Activated naive CD4-positive, alpha-beta T cell treated with Interleukin-2 at 50 U/mL for 16 hours (primary cell): ENCODE results near the gene FUT7.
"Not testable (repeated sequence)": the region's sequence is repeated elsewhere in the genome, so short reads cannot be mapped to it uniquely, and the experiment has no call there.

Experiments used
- DNase-seq: peaks from one replicate; pipeline ENCODE4 v3.0.0-alpha.2; 2020

FUT7 gene

DNA sequence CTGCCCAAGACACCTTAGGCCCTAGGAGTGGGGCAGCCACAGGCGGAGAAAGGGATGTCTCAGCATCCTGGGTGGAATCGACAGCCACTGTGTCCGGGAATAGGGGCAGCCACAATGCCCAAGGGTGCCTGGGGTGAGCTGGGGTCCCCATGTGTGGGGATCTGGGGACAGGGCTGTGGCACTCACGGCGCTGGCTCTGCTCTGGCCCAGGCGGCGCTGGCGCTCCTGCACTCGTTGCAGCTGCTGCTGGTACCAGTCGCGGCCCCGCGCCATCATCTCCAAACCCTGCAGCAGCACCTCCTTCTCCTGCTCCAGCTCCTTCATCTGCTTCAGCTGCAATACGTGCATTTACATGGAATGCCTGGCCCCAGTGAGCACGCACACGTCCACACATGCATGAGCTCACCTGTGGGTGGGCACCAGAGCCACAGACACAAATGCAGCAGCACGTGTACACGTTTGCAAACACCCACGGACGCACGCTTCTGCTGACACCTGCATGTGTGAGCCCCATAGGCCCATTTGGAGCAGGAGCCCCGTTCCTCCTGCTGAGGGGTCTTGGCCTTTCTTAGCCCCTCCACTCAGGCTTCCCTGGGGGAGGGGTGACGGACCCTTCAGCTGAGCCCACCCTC, 33.6 kb upstream of the FUT7 start:
- no peak for DNase-seq

DNA sequence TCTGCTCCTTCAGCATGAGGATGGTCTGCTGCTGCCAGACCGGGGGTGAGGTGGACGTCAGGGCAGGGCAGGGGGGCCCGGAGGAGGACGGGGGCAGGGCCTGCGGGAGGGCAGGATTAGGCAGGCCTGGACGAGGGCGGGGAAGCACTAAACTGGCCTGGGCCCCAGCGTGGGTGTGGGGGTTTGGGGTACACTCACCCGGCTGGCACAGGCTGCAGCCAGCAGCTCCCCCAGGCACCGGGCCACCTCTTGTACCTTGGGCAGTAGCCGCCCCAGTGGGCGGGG, 32.9 kb upstream of the FUT7 start:
- DNase-seq: no peak

DNA sequence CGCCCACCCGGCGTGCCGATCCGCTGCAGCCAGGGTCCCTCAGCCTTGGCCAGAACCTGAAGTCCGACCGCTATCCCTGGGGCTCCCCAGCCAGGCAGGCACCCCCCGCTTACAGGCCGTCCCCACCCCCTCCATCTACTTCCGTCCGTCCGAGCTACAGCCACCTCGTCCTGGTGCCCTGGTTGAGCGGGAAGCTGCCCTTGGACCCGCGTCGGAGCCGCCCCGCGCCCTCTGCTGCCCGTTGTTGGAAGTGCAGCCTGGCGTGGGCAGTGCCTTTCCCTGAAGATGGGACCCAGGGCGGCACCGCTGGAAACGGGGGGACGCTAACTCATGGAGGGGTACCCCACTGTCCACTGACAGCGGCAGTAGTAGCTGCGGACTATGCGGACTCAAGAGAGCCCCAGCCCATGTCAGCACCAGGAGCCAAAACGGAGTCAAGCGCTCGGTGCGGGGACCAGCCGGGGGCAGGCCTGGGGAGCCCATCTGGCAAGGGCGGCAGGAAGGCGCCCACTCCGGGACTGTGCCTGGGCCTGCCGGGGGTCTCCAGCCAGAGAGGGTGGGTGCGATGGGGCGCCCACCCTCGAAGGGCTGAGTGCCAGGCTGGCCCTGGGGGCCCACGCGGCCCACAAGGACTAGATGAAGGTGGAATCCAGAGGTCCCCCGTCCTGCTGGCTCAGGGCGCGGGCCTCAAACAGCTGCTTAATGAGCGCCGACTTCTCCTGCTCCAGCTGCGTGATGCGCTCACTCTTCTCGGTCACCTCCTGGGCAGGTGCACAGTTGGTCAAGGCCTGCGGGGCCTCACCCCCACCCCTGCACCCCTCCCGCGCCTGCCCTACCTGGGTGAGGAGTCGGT, 32.4 kb upstream of the FUT7 start:
- peak; percentile 69 for DNase-seq

- no peak for DNase-seq
Measured at GRCh38 chr9:137063311-137064026, 31.6 kb upstream of the FUT7 start.

DNA sequence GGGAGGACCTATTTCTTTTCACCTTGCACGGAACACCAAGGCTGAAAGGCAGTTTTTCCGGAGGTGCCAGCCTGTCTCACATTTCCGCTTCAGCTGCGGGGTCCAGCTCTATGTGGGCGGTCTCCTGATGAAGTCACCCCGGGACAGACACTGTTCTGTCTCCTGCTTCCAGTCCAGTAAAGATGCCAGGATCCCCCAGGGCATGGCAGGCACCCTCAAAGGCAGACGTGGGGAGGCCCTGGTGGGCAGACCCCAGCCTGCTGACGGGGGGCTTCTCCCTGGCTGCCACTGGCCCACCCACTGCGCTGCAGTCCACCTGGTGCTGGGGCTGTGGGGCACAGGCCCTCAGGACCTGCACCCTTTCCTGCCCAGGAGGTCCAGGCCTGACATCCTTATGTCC, 30.9 kb upstream of the FUT7 start:
- DNase-seq: not testable (repeated sequence)

DNA sequence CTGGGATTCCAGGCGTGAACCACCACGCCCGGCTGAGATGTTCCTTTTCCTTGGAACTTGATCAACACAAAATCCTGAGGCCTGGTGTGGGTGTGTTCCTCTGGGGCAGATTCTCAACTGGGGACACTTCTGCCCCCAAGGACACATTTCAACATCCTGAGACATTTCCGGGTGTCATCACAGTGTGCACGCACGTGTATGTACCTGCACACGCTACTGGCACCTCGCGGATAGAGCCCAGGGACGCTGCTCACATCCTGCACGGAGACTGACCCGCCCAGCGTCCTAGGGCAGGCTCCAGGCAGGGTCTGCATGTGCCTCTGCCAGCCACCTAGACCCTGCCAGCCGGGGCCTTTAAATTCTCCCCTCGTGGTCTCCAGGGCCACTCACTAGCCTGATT, 30.5 kb upstream of the FUT7 start:
- DNase-seq: no peak

DNA sequence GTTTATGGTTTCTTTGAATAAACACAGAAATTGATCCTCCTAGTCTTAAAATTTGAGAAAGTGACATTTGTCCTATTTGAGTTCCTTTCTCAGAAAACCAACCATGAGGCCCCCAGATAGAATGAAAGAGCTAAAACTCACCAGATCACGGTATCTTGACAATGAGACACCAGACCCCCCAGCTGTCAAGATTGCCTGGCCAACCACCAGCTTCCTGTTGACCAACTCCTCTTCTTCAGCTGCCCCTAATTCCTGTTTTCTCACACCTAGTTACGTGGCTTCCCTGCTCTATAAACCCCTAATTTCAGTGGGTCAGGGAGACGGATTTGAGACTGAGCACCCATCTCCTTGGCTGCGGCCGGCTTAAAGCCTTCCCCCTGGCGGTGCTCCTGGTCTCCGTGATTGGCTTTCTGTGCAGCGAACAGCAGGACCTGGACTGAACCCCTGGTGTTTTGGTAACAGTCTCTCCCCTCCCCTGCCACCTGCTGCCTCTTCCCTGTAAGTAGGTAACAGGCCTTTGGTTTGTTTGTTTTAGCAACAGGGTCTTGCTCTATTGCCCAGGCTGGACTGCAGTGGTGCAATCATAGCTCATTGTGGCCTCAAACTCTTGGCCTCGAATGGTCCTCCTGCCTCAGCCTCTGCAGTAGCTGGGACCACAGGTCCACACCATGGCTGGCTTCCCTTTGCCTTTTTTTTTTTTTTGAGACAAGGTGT, 26.8 kb upstream of the FUT7 start:
- DNase-seq: no peak

DNA sequence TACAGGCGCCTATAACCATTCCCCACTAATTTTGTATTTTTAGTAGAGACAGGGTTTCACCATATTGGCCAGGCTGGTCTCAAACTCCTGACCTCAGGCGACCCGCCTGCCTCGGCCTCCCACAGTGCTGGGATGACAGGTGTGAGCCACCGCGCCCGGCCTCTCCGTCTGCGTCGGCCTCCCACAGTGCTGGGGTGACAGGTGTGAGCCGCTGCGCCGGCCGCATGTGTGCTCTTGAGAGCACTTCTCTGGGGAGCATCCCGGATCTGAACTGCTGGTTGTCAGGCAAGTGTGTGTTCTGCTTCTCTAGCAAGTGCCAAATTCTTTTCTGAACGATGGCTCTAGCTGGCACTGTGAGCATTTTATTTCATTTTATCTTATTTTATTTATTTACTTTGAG, 25.7 kb upstream of the FUT7 start:
- no peak for DNase-seq

- DNase-seq: no peak
Measured at GRCh38 chr9:137056739-137057415, 25.0 kb upstream of the FUT7 start.

DNA sequence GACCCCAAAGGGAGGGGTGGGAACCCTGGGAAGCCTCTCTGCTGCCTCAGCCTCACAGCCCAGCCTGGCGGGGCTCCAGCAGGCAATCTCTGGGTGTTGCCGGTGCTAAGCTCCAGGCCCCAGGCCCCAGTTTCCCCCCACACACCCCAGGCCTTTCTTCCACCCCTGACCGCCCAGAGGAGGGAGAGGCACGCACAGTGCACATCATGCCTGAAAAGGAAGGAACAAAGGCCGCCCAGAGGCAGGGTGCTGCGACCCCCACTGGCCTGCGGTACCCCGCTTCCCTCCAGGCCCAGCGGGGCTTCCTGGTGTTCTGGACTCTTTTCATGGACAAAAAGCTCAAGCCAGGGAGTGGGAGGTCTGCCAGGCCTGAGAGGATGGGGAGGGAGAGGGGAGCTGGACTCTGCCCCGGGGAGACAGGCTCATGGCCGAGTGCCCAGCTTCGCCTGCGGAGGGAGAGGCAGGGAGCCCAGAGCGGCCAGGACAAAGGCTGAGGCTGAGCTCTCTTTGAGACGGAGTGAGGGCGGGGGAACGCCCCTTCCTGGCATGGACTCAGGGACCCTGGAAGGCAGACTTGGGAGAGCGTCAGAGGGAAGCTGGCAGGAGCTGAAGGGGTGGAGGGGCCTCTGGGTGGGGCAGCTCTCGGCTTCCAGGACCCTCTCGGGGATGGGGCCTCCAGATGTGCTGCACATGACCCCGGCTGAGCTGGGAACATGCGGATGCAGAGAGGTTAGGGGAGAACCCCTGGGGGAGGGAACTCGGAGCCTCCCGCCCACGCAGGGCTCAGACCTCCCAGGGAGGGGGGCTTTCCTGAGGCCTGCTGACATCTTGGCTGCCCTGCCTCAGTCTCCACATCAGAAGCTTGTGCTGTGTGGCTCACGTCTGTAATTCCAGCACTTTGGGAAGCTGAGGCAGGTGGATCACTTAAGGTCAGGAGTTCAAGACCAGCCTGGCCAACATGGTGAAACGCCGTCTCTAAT, 23.8 kb upstream of the FUT7 start:
- DNase-seq: no peak

GRCh38 chr9:137054932-137055384, 23.1 kb upstream of the FUT7 start:
- no peak for DNase-seq

- DNase-seq: peak; percentile 44
Measured at GRCh38 chr9:137053944-137054931, 22.4 kb upstream of the FUT7 start, which contains the start of gene ENTPD2. TSS of gene ENTPD2 (minus strand) at chr9:137054061. CDS start at chr9:137053997, 64 bp downstream.

DNA sequence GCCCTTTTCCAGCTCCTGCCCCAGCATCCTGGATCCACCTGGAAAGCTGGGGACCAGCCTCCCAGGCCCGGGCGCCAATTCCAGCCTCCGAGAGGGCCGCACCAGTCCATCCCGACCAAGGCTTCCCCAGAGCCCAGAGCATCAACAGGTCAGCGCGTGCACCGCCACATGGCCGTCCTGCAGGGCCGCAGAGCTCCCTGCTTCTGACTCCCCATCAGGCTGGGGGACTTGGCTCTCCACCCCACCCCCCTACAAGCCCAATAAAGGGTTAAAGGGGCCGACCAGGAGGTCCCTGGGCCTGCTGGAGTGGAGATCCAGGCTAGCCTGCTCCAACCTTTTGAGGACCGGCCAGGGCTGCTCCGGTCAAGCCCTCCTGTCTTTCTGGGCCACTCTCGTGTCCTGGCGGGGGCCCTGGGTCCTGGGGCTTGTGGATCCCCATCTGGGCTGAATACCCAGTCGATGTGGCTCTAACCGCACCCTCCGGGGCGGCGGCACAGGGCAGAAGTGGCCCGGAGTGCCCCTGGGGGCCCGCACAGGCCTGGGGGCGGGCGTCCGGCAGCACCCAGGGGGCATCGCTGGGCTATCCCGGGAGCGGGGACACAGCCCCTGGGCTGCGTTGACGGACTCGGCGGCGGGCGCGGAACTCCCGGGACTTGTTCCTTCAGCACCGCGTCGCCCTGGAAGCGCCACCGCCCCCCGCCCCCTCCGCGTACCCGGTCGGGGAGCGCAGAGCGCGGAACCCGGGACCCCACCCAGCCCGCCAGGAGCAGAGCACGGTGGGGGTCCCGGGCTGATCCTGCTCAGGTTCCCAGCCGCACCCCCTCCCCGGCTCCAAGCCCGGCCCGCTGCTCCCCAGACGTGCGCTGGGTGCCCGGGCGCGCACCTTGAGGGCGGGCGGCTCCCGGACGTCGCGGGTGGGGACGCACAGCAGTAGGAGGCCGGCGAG, 21.4 kb upstream of the FUT7 start:
- no peak for DNase-seq

DNA sequence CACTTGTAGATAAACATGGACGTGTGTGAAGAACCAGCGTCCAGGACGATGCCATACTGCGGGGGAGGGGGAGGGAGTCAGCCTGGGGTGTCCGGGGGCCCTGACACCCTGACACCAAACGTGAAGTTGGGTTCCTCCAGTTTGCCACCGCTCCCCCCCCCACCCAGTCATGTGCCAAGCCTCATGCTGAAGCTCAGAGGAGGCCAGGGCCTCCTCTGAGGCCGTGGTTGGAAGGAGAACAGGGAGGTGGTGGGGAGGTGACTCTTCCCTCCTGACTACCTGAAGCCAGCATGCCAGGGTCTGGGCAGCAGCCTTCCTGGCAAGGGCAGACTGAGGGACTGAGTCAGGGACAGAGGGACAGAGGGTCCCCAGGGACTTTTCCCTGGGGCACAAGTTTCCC, 20.4 kb upstream of the FUT7 start:
- no peak for DNase-seq

GRCh38 chr9:137051145-137051724, 19.3 kb upstream of the FUT7 start:
- no peak for DNase-seq

GRCh38 chr9:137050570-137050969, 18.7 kb upstream of the FUT7 start:
- DNase-seq: no peak

DNA sequence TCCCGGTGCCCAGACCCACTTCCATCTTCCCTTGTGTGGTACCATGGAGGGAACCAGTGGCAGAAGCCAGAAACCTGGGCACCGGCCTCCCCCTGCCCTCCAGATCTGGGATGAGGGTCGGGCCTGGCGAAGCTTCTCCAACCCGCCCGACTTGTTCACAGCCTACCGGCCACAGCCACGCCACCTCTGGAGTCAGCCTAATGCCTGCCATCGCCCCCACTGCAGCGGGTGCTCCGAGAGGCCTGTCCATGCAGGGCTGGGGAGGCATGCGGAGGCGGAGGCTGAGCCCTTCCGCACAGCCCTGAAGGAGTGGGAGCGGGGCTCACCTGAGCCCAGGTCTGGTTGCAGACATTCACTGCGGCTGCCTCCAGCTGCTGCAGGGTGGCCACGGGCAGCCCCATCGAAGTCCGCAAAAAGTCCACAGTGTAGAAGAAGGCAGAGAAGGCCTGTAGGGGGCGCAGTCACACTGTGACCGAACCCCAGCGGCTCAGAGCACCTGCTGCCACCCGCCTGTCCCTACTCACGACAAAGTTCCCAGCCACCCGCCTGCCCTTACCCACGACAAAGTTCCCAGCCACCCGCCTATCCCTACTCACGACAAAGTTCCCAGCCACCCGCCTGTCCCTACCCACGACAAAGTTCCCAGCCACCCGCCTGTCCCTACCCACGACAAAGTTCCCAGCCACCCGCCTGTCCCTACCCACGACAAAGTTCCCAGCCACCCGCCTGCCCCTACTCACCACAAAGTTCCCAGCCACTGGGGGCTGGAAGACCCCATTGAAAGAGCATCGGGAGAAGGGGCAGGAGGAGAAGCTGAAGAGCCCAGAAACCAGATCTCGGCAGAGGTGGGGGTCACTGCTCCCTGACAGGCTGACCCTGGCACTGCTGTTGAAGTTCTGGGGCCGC, 17.9 kb upstream of the FUT7 start:
- DNase-seq: peak; percentile 53
